AG08395 (cell line): ENCODE measurements around the gene PFKP.

Source experiments
- DNase-seq: peaks from one replicate; pipeline ENCODE4 v3.0.0; 2012; ENCODE audit warnings: mixed read lengths, low spot score

Gene PFKP

GRCh38 chr10:3069876-3070275 lies 2.5 kb downstream of the PFKP start:
- DNase-seq: no peak

- peak; percentile 79 for DNase-seq
Measured at GRCh38 chr10:3071405-3072198, 4.3 kb downstream of the PFKP start.

- DNase-seq: no peak
Measured at GRCh38 chr10:3072641-3073360, 5.5 kb downstream of the PFKP start.

GRCh38 chr10:3074145-3074665 lies 6.9 kb downstream of the PFKP start:
- DNase-seq: no peak

- no peak for DNase-seq
Measured at GRCh38 chr10:3074985-3075600, 7.7 kb downstream of the PFKP start.

GRCh38 chr10:3076138-3076537 lies 8.8 kb downstream of the PFKP start:
- no peak for DNase-seq

- DNase-seq: no peak
Measured at GRCh38 chr10:3077509-3077908, 10.2 kb downstream of the PFKP start.

- no peak for DNase-seq
Measured at GRCh38 chr10:3077940-3078630, 10.7 kb downstream of the PFKP start.

GRCh38 chr10:3081383-3081981 lies 14.1 kb downstream of the PFKP start:
- no peak for DNase-seq

GRCh38 chr10:3082290-3082689 lies 14.9 kb downstream of the PFKP start:
- DNase-seq: no peak

- no peak for DNase-seq
Measured at GRCh38 chr10:3085785-3086567, 18.6 kb downstream of the PFKP start.

- DNase-seq: no peak
Measured at GRCh38 chr10:3090388-3090787, 23.0 kb downstream of the PFKP start.

GRCh38 chr10:3090914-3091787 lies 23.8 kb downstream of the PFKP start:
- peak; percentile 55 for DNase-seq

- DNase-seq: no peak
Measured at GRCh38 chr10:3091921-3092320, 24.6 kb downstream of the PFKP start.

- DNase-seq: no peak
Measured at GRCh38 chr10:3093996-3094395, 26.6 kb downstream of the PFKP start.

- no peak for DNase-seq
Measured at GRCh38 chr10:3094609-3095036, 27.3 kb downstream of the PFKP start.

GRCh38 chr10:3095373-3096139 lies 28.2 kb downstream of the PFKP start:
- peak; percentile 94 for DNase-seq

- no peak for DNase-seq
Measured at GRCh38 chr10:3096149-3096548, 28.8 kb downstream of the PFKP start.

GRCh38 chr10:3097160-3097559 lies 29.8 kb downstream of the PFKP start:
- no peak for DNase-seq
